ENCODE measurements around the gene PACS2. TPM values are rescaled to one million over a fixed set of nuclear protein-coding genes. Genes with fewer than 3 reads are reported as not detected.

Gene PACS2
- total and polyA plus RNA-seq, 2 experiments from 2014 or later: 10.0 to 39.7 TPM

GRCh38 chr14:105392131-105393090 lies 77.9 kb downstream of the PACS2 start:
- H2AFZ ChIP-seq: no peak overlapping the region
- no peak for DNase-seq
- H3K4me2 ChIP-seq (ENCODE audit: unreplicated experiment): no peak overlapping the region
- no peaks in the 10 kb centered on the region for H3K9me2 ChIP-seq (ENCODE audit: insufficient read depth)
- H3K79me2 ChIP-seq (ENCODE audit: insufficient read depth): no peaks in the 10 kb centered on the region
- no peak overlapping the region for H3K9ac ChIP-seq
- no peaks in the 10 kb centered on the region for H3K27me3 ChIP-seq (replicated peaks; ENCODE audit: insufficient read depth)
- H3K27ac ChIP-seq: no peak overlapping the region
- in situ Hi-C loops (cut with MboI): no loop called here
- H3K4me3 ChIP-seq: no peak overlapping the region
- TF ChIP-seq EZH2 (IDR thresholded peaks at IDR 0.05; ENCODE audit: insufficient read depth, poor library complexity, severe bottlenecking): no peak
- no peak for TF ChIP-seq EZH2phosphoT487 (IDR thresholded peaks at IDR 0.05; ENCODE audit: insufficient read depth, low read depth)
- H3K4me1 ChIP-seq (ENCODE audit: insufficient read depth): 0 out of 2 replicates have a peak, but pooled peaks cover under 1% of the 10 kb centered on the region
- no peaks in the 10 kb centered on the region for H4K20me1 ChIP-seq (ENCODE audit: insufficient read depth)
- no peaks in the 10 kb centered on the region for H3K36me3 ChIP-seq (ENCODE audit: low read depth)
- WGBS, 2 experiments (ENCODE audit: low coverage in 1 of 2, low lambda C conversion rate in 2 of 2, missing lambda C conversion rate in 2 of 2): 92% methylated on average over 35 to 40 of the region's 40 CpGs
- no peaks in the 10 kb centered on the region for H3F3A ChIP-seq (ENCODE audit: insufficient read depth)
- no peaks in the 10 kb centered on the region for H3K9me3 ChIP-seq (ENCODE audit: low read depth)

DNA sequence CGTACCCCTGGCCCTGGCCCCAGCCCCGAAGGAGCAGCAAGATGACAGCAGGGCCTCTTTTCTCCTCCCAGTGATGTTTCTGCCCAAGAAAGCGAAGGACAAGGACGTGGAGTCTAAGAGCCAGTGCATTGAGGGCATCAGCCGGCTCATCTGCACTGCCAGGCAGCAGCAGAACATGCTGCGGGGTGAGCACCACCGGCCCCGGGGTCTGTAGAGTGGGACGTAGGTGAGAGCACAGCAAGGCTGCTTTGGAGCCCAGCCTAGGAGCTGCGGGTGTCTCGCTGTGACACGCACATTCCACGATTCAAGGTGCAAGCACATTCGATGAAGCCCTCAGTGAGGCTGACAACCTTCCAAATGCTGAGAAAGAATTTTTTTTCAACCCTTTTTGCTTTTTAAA lies 78.6 kb downstream of the PACS2 start:
- in situ Hi-C loops (cut with MboI): no loop called here

DNA sequence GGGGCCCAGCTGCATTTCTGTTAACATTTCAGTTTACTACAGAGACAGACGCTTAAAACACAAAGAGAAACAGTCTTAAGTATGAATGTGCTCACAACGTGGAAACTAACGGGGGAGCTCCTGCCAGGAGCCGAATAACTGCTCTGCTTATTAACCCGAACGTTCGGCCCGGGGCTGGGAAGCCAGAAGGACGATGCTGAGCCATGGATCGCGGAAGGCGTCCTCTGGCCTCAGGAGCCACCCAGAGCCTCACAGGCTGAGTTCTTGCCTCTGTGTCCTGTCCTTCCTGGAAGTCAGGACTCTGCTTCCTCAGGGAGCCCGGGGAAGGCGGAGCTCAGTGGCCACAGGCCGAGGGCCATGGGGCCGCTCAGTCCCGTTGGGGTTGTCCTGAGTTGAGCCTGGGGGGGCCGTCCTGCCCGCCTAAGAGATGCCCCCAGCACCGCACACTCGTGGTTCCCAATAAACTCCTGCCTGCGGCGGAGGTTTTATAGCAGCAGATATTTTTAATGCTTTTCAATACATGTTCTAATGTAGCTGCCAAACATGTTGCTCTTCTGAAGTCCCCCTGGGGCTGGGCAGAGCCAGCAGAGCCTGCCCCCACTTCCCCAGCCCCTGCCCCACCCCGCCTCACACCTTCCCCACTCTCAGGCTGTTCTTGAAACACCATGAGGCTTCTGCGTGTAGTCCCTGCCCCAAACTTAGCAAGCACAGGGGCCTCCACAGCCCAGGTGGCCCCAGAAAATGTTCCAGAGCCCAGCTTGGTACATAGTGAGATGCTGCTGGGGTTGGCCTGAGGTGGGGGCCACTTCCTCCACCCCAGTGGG lies 80.4 kb downstream of the PACS2 start:
- H3K9me3 ChIP-seq (ENCODE audit: low read depth): no peaks in the 10 kb centered on the region
- in situ Hi-C loops (cut with MboI): no loop called here
- no peak overlapping the region for H3K9ac ChIP-seq
- H3K4me1 ChIP-seq (ENCODE audit: insufficient read depth): peaks cover 15% of the 10 kb centered on the region
- DNase-seq: no peak
- no peak overlapping the region for H3K27ac ChIP-seq
- H3F3A ChIP-seq (ENCODE audit: insufficient read depth): no peaks in the 10 kb centered on the region
- 80 to 82% methylated on average over 22 to 25 of the region's 25 CpGs for WGBS, 2 experiments (ENCODE audit: low coverage in 1 of 2, low lambda C conversion rate in 2 of 2, missing lambda C conversion rate in 2 of 2)
- TF ChIP-seq EZH2 (IDR thresholded peaks at IDR 0.05; ENCODE audit: insufficient read depth, poor library complexity, severe bottlenecking): no peak
- TF ChIP-seq EZH2phosphoT487 (IDR thresholded peaks at IDR 0.05; ENCODE audit: insufficient read depth, low read depth): no peak
- H3K27me3 ChIP-seq (replicated peaks; ENCODE audit: insufficient read depth): no peaks in the 10 kb centered on the region
- no peaks in the 10 kb centered on the region for H3K9me2 ChIP-seq (ENCODE audit: insufficient read depth)
- no peaks in the 10 kb centered on the region for H3K36me3 ChIP-seq (ENCODE audit: low read depth)
- no peak overlapping the region for H3K4me3 ChIP-seq
- H3K4me2 ChIP-seq (ENCODE audit: unreplicated experiment): no peak overlapping the region
- H4K20me1 ChIP-seq (ENCODE audit: insufficient read depth): no peaks in the 10 kb centered on the region
- H2AFZ ChIP-seq: no peak overlapping the region
- H3K79me2 ChIP-seq (ENCODE audit: insufficient read depth): peaks cover 15% of the 10 kb centered on the region; the same call in 1 of the 2 replicates

More for the DNA sequence above, 78.6 kb downstream of the PACS2 start:
- no peak for DNase-seq
- Histone ChIP-seq H2AFZ (no peak overlapping the region), H3F3A (ENCODE audit: insufficient read depth) (no peaks in the 10 kb centered on the region), H3K27me3 (replicated peaks; ENCODE audit: insufficient read depth) (no peaks in the 10 kb centered on the region), H3K4me1 (ENCODE audit: insufficient read depth) (peaks cover 5% of the 10 kb centered on the region; the same call in 1 of the 2 replicates), H3K9me2 (ENCODE audit: insufficient read depth) (no peaks in the 10 kb centered on the region), H3K9ac (no peak overlapping the region), H3K79me2 (ENCODE audit: insufficient read depth) (no peaks in the 10 kb centered on the region), H3K4me2 (ENCODE audit: unreplicated experiment) (no peak overlapping the region), H3K9me3 (ENCODE audit: low read depth) (no peaks in the 10 kb centered on the region), H3K4me3 (no peak overlapping the region), H3K27ac (no peak overlapping the region), H3K36me3 (ENCODE audit: low read depth) (no peaks in the 10 kb centered on the region), H4K20me1 (ENCODE audit: insufficient read depth) (no peaks in the 10 kb centered on the region)
- 95% methylated on average over 13 to 14 of the region's 14 CpGs for WGBS, 2 experiments (ENCODE audit: low coverage in 1 of 2, low lambda C conversion rate in 2 of 2, missing lambda C conversion rate in 2 of 2)
- TF ChIP-seq EZH2 (IDR thresholded peaks at IDR 0.05; ENCODE audit: insufficient read depth, poor library complexity, severe bottlenecking): no peak

DNA sequence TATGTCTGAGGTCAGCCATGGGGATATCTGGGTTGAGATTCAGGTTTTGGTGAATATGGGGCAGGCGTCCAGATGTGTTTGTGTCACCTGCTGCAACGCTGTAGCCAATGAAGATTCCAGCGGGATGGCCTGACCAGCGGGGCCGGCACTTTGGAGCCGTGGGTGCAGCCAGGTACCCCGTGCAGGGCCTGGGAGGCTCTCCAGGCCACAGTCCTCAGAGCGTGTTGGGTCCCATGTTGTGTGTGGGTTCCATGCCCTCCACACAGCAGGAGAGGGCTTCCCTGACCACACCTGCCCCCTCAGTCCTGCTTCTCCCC lies 80.9 kb downstream of the PACS2 start:
- Histone ChIP-seq H3K27ac (no peak overlapping the region), H3K4me3 (no peak overlapping the region), H3K27me3 (replicated peaks; ENCODE audit: insufficient read depth) (no peaks in the 10 kb centered on the region), H3K4me1 (ENCODE audit: insufficient read depth) (peaks cover 15% of the 10 kb centered on the region), H3K9me2 (ENCODE audit: insufficient read depth) (no peaks in the 10 kb centered on the region), H3K36me3 (ENCODE audit: low read depth) (0 out of 2 replicates have a peak, but pooled peaks cover 2% of the 10 kb centered on the region), H3K4me2 (ENCODE audit: unreplicated experiment) (no peak overlapping the region), H3K9ac (no peak overlapping the region), H3K79me2 (ENCODE audit: insufficient read depth) (peaks cover 20% of the 10 kb centered on the region; the same call in 1 of the 2 replicates), H4K20me1 (ENCODE audit: insufficient read depth) (no peaks in the 10 kb centered on the region), H3F3A (ENCODE audit: insufficient read depth) (no peaks in the 10 kb centered on the region), H3K9me3 (ENCODE audit: low read depth) (no peaks in the 10 kb centered on the region), H2AFZ (no peak overlapping the region)
- in situ Hi-C loops (cut with MboI): no loop called here
- no peak for DNase-seq
- WGBS, 2 experiments (ENCODE audit: low coverage in 1 of 2, low lambda C conversion rate in 2 of 2, missing lambda C conversion rate in 2 of 2): 87 to 90% methylated on average over 8 of the region's 8 CpGs
- no peak for TF ChIP-seq EZH2 (IDR thresholded peaks at IDR 0.05; ENCODE audit: insufficient read depth, poor library complexity, severe bottlenecking)
- no peak for TF ChIP-seq EZH2phosphoT487 (IDR thresholded peaks at IDR 0.05; ENCODE audit: insufficient read depth, low read depth)

Data from GM23248 (cell line).